ENCODE results near the gene MID1.

Gene MID1

DNA sequence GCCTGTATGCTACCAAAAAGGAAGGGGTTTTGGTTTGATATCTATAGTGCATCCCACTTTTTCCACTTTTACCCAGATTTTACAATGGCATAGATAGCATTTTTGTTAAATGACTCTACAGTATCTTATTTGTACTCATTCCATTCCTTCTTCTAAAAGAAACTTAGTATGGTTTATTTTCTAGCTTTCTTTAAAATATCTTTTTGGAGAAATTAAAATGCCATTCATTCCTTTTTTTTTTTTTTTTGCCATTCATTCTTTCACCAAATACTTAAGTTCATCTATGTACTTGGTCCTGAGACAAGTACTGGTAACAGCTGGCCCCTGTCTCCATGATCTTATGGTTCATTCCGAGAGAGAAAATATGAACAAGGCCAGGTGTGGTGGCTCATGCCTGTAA lies 49.1 kb downstream of the MID1 start:
- DNase-seq, result no peak

DNA sequence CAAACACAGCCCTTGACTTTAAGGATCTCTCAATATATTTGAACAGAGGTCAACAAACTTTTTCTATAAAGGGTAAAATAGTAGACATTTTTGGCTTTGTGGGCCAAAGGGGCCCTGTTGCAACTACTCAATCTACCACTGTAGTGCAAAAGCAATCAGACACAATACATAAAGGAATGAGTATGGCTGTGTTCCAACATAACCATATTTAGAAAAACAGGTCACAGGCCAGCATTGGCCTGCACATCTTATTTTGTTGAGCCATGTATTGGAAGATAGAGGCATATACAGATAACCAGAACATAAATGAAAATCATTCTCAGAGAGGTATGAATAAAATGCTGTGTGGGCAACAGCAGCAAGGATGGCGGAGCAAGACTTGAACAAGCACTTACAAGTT lies 49.8 kb downstream of the MID1 start:
- DNase-seq, result no peak

DNA sequence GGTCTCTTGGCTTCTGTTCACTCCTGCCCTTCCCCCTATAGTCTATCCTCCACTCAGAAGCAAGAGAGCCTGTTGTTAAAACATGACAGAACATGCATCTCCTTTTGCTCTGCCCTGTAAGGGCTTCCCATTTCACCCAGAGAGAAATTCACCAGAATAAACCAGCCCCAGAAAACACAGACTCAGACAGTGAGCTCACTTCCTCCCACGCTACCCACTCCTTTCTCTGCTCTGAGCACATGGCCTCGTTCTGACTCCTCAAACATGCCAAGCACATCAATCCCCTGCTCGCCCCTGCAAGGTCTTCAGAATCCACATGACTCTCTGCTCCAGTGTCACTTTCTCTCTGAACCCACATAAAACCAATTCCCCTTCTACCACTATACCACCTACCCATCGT lies 50.4 kb downstream of the MID1 start:
- DNase-seq, result no peak

DNA sequence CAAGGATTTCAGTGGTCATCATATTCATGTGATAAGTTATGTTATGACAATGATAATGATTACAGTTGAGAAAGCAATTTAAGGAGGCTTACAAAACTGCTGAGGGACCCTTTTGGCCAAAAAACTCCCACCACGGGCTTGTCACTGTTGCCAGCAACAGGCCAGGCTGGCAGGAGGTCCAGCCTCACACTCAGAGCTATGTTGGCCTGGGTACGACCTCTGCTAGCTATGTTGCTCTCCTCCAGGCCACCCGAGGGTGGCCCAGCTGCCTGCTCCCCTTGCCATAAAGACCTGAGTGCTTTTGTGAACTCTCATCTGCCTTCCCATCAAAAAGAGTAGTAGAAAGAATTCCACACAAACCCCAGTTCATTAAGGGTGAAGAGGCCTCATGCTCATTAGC lies 52.0 kb downstream of the MID1 start:
- peak; percentile 56 for DNase-seq

DNA sequence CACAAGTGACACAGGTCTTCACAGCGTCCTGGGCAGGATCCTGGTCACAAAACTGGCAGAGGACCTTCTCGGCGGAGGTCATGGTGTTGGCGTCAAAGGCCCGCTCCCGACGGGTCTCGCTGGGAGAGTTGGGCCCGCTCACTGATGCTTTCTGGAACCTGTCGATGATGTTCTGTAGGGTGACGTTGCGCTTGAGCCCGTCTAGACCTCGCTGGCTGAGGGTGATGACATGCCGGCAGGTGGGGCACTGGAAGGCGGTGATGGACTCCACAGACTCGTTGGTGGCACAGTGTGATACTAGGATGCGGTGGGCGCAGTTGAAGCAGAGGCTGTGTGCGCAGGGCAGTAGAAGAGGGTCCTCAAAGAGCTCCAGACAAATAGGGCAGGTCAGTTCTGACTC lies 53.2 kb downstream of the MID1 start:
- DNase-seq, result peak; percentile 52

DNA sequence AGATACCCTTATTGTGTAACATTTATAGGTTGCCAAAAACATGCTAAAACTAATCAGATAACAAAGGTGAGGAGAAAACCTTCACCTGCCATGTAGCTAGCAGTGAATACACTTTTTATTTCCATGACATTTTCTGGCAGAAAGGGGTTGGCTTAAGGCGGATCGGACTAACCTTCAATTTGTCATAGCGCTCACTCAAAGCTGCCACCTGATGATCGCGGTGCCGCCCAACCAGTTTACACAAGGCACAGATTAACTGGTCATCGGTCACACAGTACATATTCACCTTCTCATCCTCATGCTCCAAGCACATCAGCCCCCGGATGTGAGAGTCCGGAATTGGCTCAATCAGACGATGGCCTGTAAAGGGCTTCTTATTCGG lies 53.7 kb downstream of the MID1 start:
- peak; percentile 37 for DNase-seq

DNA sequence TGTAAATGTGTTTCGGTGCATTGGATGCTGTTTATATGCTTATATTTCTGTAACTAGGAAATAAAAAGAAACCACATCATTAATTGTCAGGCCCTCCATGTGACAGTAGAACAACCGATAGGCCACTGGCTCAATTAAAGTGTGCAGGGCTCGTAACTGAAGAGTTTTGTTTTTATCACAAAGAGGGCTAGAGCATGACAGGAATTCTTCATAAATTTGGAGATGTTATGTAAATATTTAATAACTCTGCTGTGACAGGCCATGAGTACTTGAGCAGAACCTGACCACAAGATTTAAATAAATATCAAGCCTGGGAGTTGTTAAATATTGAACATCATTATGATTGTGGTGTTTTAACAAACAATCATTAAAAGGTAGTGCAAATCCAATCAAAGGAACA lies 55.9 kb downstream of the MID1 start:
- DNase-seq, result no peak

DNA sequence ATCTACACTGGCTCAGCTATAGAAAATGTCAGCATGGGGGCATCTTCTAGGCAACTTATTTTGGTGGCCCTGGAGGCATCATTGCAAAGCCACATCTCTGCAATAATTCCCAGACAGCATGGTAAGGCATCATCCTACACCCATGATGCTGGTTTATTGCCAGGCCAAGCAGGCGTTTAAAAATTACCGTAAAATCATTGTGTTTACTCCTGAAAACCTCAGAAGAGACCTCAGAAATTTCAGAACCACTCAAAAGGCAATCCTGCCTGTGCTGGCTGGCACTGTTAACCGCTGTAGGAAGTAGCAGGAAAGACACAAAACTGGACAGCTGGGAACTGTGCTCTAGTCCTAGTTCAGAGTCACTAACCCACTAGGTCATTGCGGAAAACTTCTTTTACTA lies 63.2 kb downstream of the MID1 start:
- no peak for DNase-seq

DNA sequence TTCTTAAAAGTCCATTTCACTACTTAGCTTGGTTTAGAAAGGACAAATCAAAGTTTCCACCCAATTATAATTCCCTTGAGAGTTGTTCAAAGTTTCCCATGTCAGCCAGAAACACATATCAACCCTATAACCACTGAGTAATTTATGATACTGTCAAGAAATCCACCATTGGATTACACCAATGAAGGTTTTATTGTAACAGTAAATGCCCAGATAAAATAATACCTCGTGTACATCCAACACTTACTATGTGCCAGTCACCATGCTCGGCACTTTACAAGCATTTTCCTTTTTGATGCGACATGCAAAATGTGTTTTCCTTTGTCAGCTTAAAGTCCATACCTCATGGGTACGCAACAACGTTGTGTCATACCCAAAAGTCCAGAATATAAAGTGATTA lies 64.0 kb downstream of the MID1 start:
- DNase-seq, result no peak

DNA sequence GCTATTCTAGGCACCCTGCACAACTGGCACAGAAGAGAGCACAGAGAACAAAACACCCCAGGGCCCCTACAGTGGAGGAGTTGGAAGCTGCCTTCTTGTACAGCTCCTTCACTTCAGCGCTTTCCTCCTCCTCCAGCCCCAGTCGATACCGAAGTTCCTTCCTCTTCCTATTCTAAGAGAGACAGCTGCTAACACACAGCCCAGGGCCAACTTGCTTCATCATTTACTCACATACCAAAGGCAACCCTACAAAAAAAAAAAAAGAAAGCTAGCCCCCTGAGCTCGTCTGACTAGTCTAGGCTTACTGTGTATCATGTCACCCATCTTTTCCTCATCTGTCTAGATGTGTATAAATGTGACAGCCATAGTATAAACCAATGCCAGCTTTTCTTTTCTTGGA lies 64.5 kb downstream of the MID1 start:
- no peak for DNase-seq

DNA sequence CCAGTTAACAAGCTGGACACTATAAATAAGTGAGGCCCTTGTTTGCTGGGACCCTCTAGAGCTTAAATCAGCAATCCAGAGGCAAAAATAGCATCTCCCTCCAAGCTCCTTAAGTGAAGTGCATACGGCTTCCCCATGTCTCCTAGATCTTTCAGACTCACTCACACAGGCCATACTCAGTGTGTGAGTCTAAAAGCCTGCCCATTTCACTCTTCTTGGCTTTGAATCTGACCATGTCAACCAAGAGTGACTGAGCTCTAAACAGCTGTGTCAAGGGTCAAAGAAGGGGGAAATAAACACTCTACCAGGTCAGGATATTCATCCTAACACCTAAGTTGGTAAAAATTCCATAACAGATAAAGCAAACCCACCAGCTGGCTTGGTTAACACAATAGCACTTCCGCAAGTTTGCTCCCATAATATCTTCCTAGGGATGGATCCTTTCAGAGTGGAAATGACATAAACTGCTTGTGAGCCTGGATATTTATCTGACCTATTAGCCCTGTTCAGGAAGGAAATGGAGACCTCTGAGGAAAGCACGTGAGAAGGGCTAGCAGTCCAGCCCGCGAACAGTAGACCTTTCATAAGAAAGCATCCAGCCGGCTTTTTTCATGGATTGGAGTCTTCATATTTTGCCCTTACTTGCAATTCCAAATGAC lies 65.6 kb downstream of the MID1 start:
- no peak for DNase-seq

DNA sequence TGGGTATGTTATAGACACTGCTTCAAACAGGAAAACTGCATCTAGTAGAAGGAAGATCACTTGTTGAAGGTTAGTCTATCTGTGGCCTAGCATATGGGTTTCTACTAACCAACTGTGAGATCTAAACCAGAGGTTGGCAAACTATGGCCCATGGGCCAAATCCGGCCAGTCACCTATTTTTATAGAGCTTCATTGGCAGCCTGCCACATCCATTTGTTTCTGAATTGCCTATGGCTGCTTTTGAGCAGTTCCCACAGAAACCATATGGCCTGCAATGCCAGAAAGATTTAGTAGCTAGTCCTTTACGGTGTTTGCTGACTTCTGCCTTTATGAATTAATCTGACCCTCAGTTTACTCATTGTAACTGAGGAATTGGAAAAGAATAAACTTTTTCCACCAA lies 71.1 kb downstream of the MID1 start:
- no peak for DNase-seq

DNA sequence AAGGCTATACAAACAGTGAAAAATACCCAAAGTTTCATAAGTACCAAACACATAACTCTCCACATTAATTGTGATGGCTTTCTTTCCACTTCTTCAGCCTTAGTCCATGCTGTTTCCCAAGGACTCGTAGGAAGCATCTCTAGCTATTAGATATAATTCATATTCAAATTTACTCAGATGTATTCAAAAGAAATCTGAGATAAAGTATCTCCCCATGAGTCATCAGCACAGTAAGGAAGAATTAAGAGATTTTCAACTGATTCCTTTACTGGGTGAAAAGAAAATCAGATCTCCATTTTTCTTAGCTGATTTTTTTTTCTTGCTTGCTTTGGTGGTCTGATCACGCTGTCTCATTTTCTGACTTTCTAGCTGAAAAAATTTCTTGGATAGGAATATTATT lies 71.7 kb downstream of the MID1 start:
- no peak for DNase-seq

DNA sequence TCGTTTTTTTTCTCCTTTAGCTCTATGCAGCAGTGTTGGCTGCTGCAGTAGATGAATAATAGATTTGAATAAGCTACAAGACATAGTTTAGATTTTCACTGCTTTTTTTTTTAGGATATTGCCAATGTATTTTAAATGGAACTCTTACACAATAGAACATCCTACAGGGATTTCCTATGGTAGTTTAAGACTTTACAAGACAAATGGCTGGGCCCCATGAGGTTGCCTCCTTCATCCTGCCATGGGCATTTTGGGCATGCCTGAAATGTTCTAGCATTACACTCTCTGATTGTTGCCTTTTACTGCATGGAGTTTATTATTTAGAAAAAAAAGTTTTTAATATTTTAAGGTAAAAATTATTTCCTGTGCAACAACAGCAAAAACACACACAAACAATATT lies 74.5 kb downstream of the MID1 start:
- DNase-seq, result no peak

DNA sequence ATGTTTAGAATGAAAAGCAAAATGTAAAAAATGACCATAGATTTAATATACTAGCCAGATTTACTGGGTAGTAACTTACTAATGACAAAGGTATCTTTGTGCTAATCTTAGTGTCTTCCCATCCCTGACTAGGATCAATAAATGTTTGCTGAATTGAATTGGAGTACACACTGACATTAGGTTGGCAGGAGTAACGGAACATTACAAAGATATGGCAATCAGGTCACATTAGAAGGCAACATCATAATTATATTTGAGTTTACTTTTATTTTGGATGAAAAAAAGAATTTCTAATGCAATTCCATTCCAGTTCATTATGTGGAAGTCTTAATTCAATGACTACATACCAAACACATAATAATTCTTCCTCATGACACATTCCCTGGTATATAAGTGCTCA lies 77.8 kb downstream of the MID1 start:
- DNase-seq, result no peak

DNA sequence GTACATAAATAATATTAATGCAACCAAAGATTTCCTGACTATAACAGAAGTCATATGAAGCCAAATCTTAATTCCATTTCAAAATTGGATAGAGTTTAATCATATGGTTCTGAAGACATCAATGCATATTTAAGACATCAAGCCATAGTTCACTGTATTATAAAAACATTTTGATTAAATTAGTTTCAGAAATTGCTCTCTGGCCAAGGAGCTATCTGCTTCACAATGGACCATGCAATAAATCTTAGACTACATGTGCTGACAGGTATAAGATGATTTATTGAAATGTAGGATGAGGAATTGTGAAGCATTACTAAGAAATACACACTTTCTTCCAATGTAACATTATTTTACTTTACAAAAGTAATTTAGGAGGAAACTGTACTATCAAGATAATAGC lies 81.6 kb downstream of the MID1 start:
- no peak for DNase-seq

DNA sequence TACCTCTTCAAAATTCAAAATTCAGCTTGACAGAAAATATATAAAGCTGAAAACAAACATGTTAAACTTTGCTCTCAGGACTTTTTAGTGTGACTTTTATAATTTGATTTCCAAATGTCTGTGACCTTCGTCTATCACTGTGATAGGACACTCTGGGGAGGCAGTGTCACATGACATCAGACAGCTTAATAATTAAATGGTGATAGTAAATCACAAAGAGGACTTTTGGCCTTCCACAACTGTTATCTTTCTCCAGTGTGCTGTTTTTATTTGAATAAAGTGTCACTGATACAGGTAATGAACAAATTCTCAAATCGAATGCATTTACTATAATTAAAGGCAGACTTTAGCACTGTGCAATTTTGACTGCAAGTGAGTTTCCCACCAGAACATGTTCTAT lies 83.1 kb downstream of the MID1 start:
- no peak for DNase-seq

DNA sequence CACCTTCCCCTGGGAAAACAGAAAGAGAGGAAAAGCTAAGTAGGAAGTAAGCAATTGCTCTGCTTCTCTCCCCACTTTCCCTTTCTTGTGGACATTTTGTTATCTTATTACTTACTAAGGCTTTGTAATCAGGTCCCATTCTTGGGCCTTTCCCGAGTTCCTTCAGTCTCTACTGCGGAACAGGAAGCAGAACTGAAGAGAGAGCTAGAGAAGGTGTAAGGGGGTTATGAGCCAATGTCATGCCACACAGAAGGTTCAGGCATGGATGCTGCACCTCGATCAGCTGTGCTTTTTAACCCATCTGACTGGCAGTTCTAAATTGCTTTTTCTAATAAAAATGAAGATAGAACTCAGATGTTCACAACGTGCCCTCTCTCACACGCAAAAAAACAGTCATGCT lies 83.6 kb downstream of the MID1 start:
- DNase-seq, result no peak

DNA sequence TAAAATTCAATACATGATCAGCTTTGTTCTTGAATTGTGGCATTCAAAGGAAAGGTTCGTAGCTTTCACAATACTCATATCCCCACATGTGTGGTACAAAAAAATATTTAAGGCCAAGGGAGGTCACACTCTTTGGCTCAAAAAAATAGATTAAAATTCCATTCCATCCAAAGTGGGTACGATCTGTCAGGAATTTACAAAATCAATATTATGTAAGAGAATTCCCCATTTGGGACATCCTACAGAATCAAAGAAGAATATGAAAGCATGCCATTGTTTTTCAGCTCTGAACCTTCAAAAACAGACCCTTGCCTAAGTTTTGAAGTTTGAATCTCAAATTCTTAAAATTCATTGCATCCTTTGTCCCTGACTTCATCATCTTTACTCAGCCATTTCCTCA lies 85.8 kb downstream of the MID1 start:
- DNase-seq, result no peak

DNA sequence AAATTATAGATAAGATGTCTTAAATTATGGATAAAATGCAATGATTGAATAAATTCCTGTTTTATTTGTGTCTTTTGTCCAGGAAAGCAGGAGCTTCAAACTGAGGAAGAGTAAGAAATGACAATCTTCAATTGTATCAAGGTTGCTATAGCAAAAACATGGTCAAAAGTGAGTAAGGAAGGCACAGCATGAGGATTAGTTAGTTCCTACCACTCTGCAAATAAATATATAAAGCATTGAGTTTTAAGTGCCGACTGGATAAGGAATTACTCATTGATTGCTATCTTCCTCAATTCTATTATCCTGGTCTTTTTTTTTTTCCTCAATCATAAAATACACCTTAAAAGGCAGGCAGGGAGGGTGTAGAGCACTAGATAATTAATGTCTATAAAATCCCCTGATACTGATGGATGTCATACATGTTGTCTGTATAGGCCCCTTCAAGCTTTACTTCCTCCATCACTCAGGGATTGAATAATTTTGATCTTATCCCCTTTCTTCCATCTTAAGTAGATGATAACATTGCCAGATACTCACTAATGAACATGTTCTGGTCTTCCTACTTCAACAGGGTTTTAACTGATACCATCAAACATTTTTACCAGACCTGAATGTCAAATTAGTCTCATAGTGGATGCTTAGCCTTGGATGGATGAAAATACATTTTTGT lies 86.6 kb downstream of the MID1 start:
- no peak for DNase-seq

DNA sequence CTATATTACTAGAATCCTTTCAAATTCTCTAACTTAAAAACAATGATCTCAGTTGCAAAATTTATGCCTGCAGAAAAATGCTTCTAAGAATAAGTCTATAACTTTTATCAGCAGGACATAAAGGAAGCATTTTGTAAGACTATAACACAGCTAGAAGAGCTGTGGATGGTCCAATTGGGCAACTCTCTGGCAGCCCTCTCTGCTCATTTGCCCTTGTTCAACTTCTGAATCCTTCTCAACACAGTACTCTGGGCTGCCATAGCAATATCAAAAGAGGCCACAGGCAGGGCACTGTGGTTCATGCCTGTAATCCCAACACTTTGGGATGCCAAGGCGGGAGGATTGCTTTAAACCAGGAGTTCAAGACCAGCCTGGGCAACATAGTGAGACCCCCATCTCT lies 88.5 kb downstream of the MID1 start:
- DNase-seq, result no peak

DNA sequence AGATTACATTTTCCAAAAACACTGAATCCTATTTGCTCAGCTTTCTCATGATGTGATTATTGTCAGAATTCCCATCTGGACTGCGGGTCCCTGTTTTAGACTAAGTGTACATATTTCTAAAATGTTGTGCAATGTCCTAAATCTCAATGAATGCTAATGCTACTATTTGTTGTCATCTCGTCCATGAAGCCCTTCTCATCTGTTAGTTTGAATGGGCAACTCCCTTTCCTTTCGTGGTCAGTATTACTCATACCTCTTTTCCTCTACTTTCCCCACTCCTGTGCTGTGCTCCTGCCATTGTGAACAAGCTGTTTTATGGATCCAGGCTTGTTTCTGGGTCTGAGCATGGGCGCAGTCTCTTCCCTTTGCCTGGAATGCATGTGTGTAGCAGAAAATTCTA lies 91.0 kb downstream of the MID1 start:
- no peak for DNase-seq

DNA sequence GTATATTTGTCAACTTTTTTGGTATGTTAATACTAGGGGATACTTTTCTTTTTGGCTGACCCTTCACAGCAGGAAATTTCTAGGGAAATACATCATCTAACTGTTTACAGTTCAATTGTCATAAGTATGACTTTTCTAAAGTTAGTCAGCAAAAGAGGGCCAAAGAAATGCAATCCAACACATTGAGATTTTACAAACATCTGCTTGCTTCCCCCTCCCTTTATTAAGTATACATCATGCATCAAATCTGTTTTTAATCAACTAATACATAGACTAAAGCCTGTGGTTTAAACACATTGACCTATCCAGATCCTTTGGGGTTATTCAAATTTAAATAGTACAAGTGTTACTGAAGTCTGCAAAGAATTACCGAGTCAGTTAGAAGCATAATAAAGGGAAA lies 93.9 kb downstream of the MID1 start:
- DNase-seq, result no peak

DNA sequence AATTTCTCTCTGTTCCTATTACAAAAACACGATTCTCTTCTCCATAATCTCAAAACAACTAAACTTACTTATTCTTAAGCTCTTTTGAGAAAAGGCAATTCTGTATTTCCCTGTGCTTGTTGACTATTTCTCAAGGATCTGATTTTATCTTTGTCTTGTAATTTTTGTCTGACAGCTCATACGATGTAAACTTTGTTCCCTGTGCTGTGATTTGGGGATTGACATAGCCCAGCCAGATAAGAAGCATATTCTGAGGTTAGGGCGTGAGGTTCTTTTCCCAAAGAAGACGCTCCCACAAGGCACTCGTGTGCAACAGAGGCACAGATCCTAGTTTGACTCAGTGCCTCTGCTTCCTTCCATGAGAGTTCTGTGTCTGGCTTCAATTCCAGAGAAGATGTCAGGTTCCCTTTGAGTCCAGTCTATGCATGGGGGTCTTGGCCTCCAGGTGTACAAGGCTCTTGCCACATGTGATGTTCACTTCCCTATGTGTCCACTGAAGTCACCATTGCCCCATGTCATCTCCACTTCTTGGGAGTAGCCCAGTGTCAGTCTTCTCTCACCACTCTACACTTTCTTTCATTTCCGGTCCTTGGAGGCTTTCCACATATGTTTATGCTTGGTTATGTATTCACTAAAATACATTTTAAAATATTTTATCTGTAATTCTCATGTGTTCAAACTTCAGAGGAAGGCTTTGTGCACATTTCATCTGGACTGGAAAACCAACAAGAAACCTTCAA lies 94.8 kb downstream of the MID1 start:
- DNase-seq, result no peak

DNA sequence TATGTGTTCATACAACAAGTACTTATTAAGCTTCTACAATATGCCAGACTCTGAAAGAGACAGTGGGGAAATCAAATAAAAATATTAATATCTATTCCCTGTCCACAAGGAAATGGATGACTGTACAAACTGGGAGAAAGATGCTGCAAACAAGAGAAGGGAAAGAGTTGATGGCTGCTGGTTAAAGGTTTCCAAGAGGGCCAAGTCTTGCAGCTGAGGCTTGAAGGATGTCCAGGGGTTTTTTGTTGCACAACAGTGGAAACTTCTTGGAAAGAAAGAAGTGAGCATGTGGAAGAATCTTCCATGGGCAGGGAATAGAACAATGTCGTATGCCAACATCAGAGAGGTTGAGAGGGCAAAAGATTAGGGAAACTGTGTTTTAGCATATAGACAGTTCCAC lies 95.8 kb downstream of the MID1 start:
- no peak for DNase-seq

Data from retina (tissue), 1 donor.